Prostate gland (tissue), 2 donors: ENCODE results near the gene SMPX.

Experiments used
- CTCF ChIP-seq, 4 experiments: fragments of 200-600 bp in 2 of 4; fragments of 450-650 bp in 2 of 4; sonication (generic) in 2 of 4; IDR thresholded peaks; 1 replicate in 3 of 4; 2 replicates in 1 of 4; pipeline ENCODE4 v1.5.1; 2016 to 2019; ENCODE audit warnings: antibody characterized with exemption in 4 of 4, mild to moderate bottlenecking in 2 of 4, moderate library complexity in 2 of 4
- POLR2A ChIP-seq: fragments of 450-650 bp; IDR thresholded peaks from one replicate; pipeline ENCODE4 v1.6.1; 2016; ENCODE audit warnings: antibody characterized with exemption, mild to moderate bottlenecking
- POLR2AphosphoS5 ChIP-seq: sonication (generic); formaldehyde crosslinking; IDR thresholded peaks from one replicate; pipeline ENCODE4 v1.6.1; 2017; ENCODE audit warnings: antibody characterized with exemption

DNA sequence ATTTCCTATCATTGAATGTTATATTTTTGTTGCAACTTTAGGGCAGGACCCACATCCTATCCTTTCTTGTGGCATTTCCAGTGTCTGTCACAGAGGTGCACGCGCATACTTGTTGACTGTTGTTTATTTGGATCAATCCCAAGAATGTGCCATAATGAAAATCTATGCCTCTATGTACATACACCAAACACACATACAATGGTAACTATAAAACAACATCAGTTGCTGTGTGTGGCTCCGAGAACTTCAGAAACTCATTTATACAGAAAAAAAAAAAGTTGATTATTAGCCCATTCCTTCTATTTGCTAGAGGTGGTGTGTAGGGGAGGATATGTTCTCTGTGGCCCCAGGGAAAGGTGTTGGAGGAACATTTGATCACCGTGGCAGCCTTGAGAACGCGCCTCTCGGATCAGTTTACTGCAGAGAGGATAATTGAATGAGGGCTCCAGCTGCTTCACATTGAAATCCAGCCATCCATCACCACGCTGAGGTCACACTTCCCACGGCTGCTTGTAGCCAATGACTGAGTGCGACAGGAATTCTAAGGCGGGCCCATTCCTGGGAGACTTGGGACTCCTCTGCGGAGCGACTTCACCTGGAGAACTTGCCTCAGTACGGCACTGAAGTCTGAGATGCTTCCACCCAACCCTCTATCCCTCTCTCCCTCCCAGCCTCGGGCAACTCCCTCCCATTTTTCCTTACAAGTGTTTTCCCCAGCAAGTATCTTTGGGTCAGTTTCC lies 19.5 kb downstream of the SMPX start:
- TF ChIP-seq CTCF (IDR thresholded peaks at IDR 0.05): no peak
- no peak for TF ChIP-seq POLR2AphosphoS5
- no peak for TF ChIP-seq POLR2A
